GM12892 (cell line): ENCODE data around the gene SPG11.

Source experiments
- POLR2A ChIP-seq: IDR thresholded peaks from 2 replicates; pipeline ENCODE4 v1.6.1; 2011; ENCODE audit warnings: low read depth, low read length, control low read depth
- POLR2AphosphoS5 ChIP-seq: IDR thresholded peaks from 2 replicates; pipeline ENCODE4 v1.6.1; 2011; ENCODE audit warnings: low read depth, low read length, control low read depth

GRCh38 chr15:44695294-44695693, 31.8 kb upstream of the SPG11 start:
- no peak for TF ChIP-seq POLR2A
- no peak for TF ChIP-seq POLR2AphosphoS5
